K562 (cell line): ENCODE data around the gene SHANK1. TPM values are rescaled to one million over a fixed set of nuclear protein-coding genes. Genes with fewer than 3 reads are reported as not detected.

ENCODE experiments used
- ATAC-seq: fragments of 200-7000 bp; cut with Tn5 transposase; 3 replicates; pipeline ENCODE4 v1.9.1; 2020; ENCODE audit warnings: moderate library complexity
- BruUV-seq: library from RNA; stranded (reverse); fragments of 400-500 nt; replicated peaks from 2 replicates; lab custom pipeline; 2021; lab: Mats Ljungman, UMichigan
- CTCF ChIA-PET: fragments of 300-600 bp; formaldehyde crosslinking; extraction: SDS; loops from one replicate; lab custom pipeline; 2021; ENCODE audit warnings: low intra/inter-chr PET ratio; lab: Yijun Ruan, JAX
- POLR2A ChIA-PET: fragments of 300-600, 350-650 bp; sonication (Branson Sonifier 250); formaldehyde crosslinking; extraction: SDS; loops from one replicate; lab custom pipeline; 2021; ENCODE audit warnings: antibody characterized with exemption, inconsistent platforms; lab: Yijun Ruan, JAX
- DNase-seq, 4 experiments: peaks; one replicate each; pipeline versions ENCODE4 v3.0.0 to v3.0.0-alpha.2; 2011 to 2018; ENCODE audit warnings: low spot score in 3 of 4, mixed read lengths in 3 of 4; ENCODE audit errors: extremely low read depth in 1 of 4
- FAIRE-seq: peaks from 2 replicates; lab custom pipeline; 2011; peaks lifted over from hg19 to GRCh38; lab: Jason Lieb, UNC
- H2AFZ ChIP-seq: 2 replicates; pipeline ENCODE4 v1.6.0; 2011; ENCODE audit warnings: low read depth, low read length, control low read depth, inconsistent platforms
- H3K27ac ChIP-seq: fragments of 200-600 bp; 3 replicates; pipeline ENCODE4 v1.8.0; 2011; ENCODE audit warnings: low read depth, mild to moderate bottlenecking, control low read depth, inconsistent platforms, low read length, moderate library complexity, mixed read lengths; ENCODE audit errors: extremely low read depth
- H3K27me3 ChIP-seq, 2 experiments: fragments of 300-600 bp in 1 of 2; 2 replicates in 1 of 2; 3 replicates in 1 of 2; pipeline versions ENCODE4 v1.6.0 to v1.8.0; 2011; ENCODE audit warnings: inconsistent platforms in 2 of 2, low read length in 2 of 2, mild to moderate bottlenecking in 1 of 2, mixed read lengths in 1 of 2, moderate library complexity in 1 of 2; ENCODE audit not compliant: control insufficient read depth in 2 of 2, insufficient read depth in 2 of 2
- H3K36me3 ChIP-seq: fragments of 300-600 bp; 3 replicates; pipeline ENCODE4 v1.8.0; 2011; ENCODE audit warnings: mild to moderate bottlenecking, low read length, inconsistent platforms; ENCODE audit not compliant: control insufficient read depth, insufficient read depth
- H3K4me1 ChIP-seq, 2 experiments: fragments of 200-600 bp in 1 of 2; replicated peaks in 1 of 2; 2 replicates in 1 of 2; 3 replicates in 1 of 2; pipeline versions ENCODE4 v1.5.1 to v1.8.0; 2011; ENCODE audit warnings: inconsistent platforms in 2 of 2, low read length in 2 of 2, mild to moderate bottlenecking in 1 of 2, mixed read lengths in 1 of 2, moderate library complexity in 1 of 2; ENCODE audit not compliant: control insufficient read depth in 2 of 2, insufficient read depth in 2 of 2
- H3K4me2 ChIP-seq: 2 replicates; pipeline ENCODE4 v1.6.1; 2011; ENCODE audit warnings: low read length, control low read depth, inconsistent platforms, mixed read lengths; ENCODE audit not compliant: insufficient read depth
- H3K4me3 ChIP-seq: fragments of 200-600 bp; sonication (generic), shearing (Covaris generic); 2 replicates; pipeline ENCODE4 v1.5.1; 2016; ENCODE audit warnings: control low read depth, inconsistent platforms
- H3K79me2 ChIP-seq: fragments of 200-600 bp; 3 replicates; pipeline ENCODE4 v1.8.0; 2011; ENCODE audit warnings: low read length, inconsistent platforms; ENCODE audit not compliant: control insufficient read depth, insufficient read depth
- H3K9ac ChIP-seq, 2 experiments: 2 replicates each; pipeline versions ENCODE4 v1.6.0 to v1.6.1; 2011; ENCODE audit warnings: low read depth in 2 of 2, low read length in 2 of 2, control low read depth in 1 of 2, inconsistent platforms in 1 of 2, mild to moderate bottlenecking in 1 of 2, mixed read lengths in 1 of 2; ENCODE audit not compliant: insufficient read depth in 1 of 2
- H3K9me1 ChIP-seq: one replicate; pipeline ENCODE4 v1.6.0; 2011; ENCODE audit warnings: inconsistent platforms, mild to moderate bottlenecking, low read length, moderate library complexity; ENCODE audit not compliant: control insufficient read depth, insufficient read depth
- H3K9me3 ChIP-seq: replicated peaks from 2 replicates; pipeline ENCODE4 v1.5.1; 2011; ENCODE audit warnings: low read depth, low read length, inconsistent platforms; ENCODE audit not compliant: control insufficient read depth, insufficient read depth
- H4K20me1 ChIP-seq: replicated peaks from 2 replicates; pipeline ENCODE4 v1.6.1; 2011; ENCODE audit warnings: low read length, inconsistent platforms, mixed read lengths; ENCODE audit not compliant: control insufficient read depth, insufficient read depth
- ARNT ChIP-seq, 2 experiments: fragments of 450-650 bp; IDR thresholded peaks; 2 replicates each; pipeline ENCODE4 v1.6.1; 2016; ENCODE audit warnings: mild to moderate bottlenecking in 1 of 2
- CSDE1 ChIP-seq, 2 experiments: fragments of 450-650 bp; IDR thresholded peaks; 2 replicates each; pipeline ENCODE4 v1.6.1; 2016; ENCODE audit warnings: mild to moderate bottlenecking in 1 of 2
- ELF1 ChIP-seq: fragments of 200-800 bp; sonication (Bioruptor generic); IDR thresholded peaks from 2 replicates; pipeline ENCODE4 v1.6.1; 2016; ENCODE audit warnings: missing genetic modification characterization, missing compliant biosample characterization
- FOXK2 ChIP-seq, 2 experiments: fragments of 450-650 bp; IDR thresholded peaks in 1 of 2; conservative IDR thresholded peaks in 1 of 2; 2 replicates each; pipeline ENCODE4 v1.6.1; 2016; ENCODE audit warnings: low read depth in 2 of 2, mild to moderate bottlenecking in 1 of 2
- IRF2 ChIP-seq: sonication (generic); formaldehyde crosslinking; IDR thresholded peaks from 2 replicates; pipeline ENCODE4 v1.8.1; 2022; ENCODE audit warnings: mild to moderate bottlenecking, missing genetic modification reagents
- NR2F6 ChIP-seq: fragments of 450-650 bp; formaldehyde crosslinking; IDR thresholded peaks from 2 replicates; pipeline ENCODE4 v1.4.0; 2020; ENCODE audit warnings: mild to moderate bottlenecking
- RCOR1 ChIP-seq, 2 experiments: IDR thresholded peaks; 2 replicates each; pipeline ENCODE4 v1.6.1; 2012; ENCODE audit warnings: low read depth in 2 of 2, low read length in 2 of 2, borderline replicate concordance in 1 of 2, improper control_type of control experiment in 1 of 2
- RFX1 ChIP-seq: fragments of 450-650 bp; IDR thresholded peaks from 2 replicates; pipeline ENCODE4 v1.6.1; 2016; ENCODE audit warnings: mild to moderate bottlenecking, moderate library complexity
- RFX5 ChIP-seq: IDR thresholded peaks from 2 replicates; pipeline ENCODE4 v1.6.1; 2011; ENCODE audit warnings: low read depth, mild to moderate bottlenecking, improper control_type of control experiment, low read length
- RFX7 ChIP-seq: fragments of 250-450 bp; sonication (Bioruptor Pico); IDR thresholded peaks from 2 replicates; pipeline ENCODE4 v1.5.1; 2021; ENCODE audit warnings: mild to moderate bottlenecking
- SAP30 ChIP-seq: fragments of 200-600 bp; sonication (generic); IDR thresholded peaks from 2 replicates; pipeline ENCODE4 v1.6.1; 2012; ENCODE audit warnings: borderline replicate concordance, low read depth, mild to moderate bottlenecking, moderate library complexity, low read length, control low read depth, inconsistent platforms; ENCODE audit not compliant: insufficient read depth, poor library complexity, severe bottlenecking
- ZNF408 ChIP-seq: fragments of 250-450 bp; sonication (Bioruptor Pico); IDR thresholded peaks from 2 replicates; pipeline ENCODE4 v1.4.0; 2020; ENCODE audit warnings: low read depth, mild to moderate bottlenecking, moderate library complexity
- ZNF695 ChIP-seq: fragments of 450-650 bp; formaldehyde crosslinking; IDR thresholded peaks from 2 replicates; pipeline ENCODE4 v1.4.0; 2020; ENCODE audit warnings: mild to moderate bottlenecking, moderate library complexity
- WGBS: fragments of 100-300 bp; shearing (Covaris generic); methylation state at CpG from one replicate; pipeline ENCODE4 v1.1.6; 2016; ENCODE audit warnings: low coverage, mixed read lengths; ENCODE audit not compliant: insufficient coverage; ENCODE audit errors: missing lambda C conversion rate; 5-methylcytosine and 5-hydroxymethylcytosine counted together
- in situ Hi-C: fragments of 300-500 bp; cut with MboI; formaldehyde crosslinking; loops from 4 replicates; pipeline ENCODE4 v1.15.0; 2018; ENCODE audit warnings: inconsistent platforms, mixed read lengths
- intact Hi-C: fragments of 100-400 bp; cut with micrococcal nuclease; formaldehyde crosslinking; loops from 2 replicates; pipeline ENCODE4 v1.14.2; 2022
- polyA plus RNA-seq, 8 experiments: library from polyadenylated mRNA; depleted of rRNA in 4 of 8; stranded (reverse) in 5 of 8; unstranded in 3 of 8; fragments of >200 nt; fragmentation: Nextera tagmentation in 2 of 8; fragmentation: Illumina TruSeq in 1 of 8; extraction: Ambion mirVana in 2 of 8; extraction: Trizol in 1 of 8; gene quantifications; 2 replicates each; pipeline versions ENCODE4 v1.2.1 to v1.2.3, GENCODE V29; 2011 to 2014; ENCODE audit warnings: inconsistent platforms in 1 of 8, missing spikeins in 1 of 8
- total RNA-seq, 7 experiments: library from RNA; depleted of rRNA in 6 of 7; stranded (reverse); fragments of >200 nt in 6 of 7; fragmentation: Illumina TruSeq in 2 of 7; extraction: Trizol in 2 of 7; gene quantifications; 2 replicates each; pipeline versions ENCODE4 v1.2.1 to v1.2.3, GENCODE V29; 2011 to 2021; ENCODE audit warnings: low replicate concordance in 1 of 7
- TF ChIP-seq, protein P1 (sequence below): fragments of 250-450 bp; sonication (Bioruptor Pico); IDR thresholded peaks from 2 replicates; pipeline ENCODE4 v1.6.1; 2021; ENCODE audit warnings: mild to moderate bottlenecking

Gene SHANK1
- total and polyA plus RNA-seq, 9 of the 15 experiments (the other 6 are each of a cell fraction or from before 2014, with no cell fraction given): 0.33 to 1.3 (median 0.55) TPM; not detected in 2

DNA sequence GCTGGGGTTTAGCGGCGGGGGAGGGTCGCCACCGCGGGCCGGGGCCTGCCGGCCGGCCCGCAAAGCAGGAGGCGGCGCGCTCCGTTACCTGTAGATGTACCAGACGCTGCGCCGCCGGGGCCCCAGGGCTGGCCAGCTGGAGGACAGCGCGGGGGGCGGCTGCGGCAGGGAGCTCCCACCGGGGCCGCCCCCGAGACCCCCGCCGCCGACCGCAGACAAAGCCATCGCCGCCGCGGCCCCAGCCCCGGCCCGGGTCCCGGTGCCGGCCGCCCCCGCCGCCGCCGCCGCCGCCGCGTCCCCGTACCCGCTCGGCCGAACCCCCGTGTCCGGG lies 24.8 kb downstream of the SHANK1 start (continued):
- TF ChIP-seq RFX5: no peak
- no peak for TF ChIP-seq FOXK2 (conservative IDR thresholded peaks at IDR 0.05 in 1 of 2, IDR thresholded peaks at IDR 0.05 in 1 of 2; ENCODE audit: low read depth in 2 of 2)
- TF ChIP-seq ELF1 (tag): no peak
- no peak for TF ChIP-seq SAP30
- no peak for TF ChIP-seq ZNF695
- TF ChIP-seq, protein P1, sequence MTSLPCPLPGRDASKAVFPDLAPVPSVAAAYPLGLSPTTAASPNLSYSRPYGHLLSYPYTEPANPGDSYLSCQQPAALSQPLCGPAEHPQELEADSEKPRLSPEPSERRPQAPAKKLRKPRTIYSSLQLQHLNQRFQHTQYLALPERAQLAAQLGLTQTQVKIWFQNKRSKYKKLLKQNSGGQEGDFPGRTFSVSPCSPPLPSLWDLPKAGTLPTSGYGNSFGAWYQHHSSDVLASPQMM (CRISPR knock-in tag): no peak
- TF ChIP-seq, all 486 proteins: peak for 0

DNA sequence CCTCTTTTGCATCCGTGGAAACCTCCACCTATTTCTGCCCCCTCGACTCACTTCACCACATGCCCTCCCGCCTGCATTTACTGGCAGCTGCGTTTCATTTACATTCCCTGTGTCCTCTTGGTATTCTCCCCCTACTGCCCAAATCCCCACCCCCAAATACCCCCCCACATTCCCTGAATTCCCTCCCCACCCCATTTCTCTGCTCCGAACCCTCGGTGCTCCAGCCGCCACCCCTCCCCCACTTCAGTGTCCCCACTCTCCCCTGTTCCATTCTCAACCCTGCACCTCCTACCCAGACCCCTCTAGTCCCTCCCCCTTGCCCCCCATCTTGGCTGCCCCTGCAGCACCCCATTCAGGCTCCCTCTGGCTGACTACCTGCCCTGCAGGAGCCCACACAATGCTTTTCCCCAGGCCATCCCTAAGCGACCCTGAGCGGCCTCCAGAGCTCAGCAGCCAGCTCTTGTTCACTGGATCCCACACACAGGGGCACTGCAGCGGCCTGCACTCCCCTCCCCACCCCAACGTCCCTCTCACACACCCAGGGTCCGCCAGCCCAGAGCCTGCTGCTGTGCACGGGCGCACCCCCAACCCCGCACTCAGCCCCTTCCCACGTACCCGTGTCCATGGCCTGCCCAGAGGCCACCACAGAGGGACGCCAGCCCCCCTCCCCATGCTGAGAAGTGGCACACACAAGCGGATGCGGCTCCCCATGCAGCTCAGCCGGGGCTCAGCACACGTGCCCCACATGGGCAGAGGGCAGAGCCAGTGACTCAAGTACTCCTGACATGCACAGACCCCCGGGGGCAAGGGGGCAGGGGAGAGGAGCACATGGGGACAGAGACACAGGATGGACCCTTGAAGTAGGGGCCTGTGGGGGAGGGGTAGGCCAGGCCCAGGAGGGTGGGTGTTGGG lies 26.3 kb downstream of the SHANK1 start:
- no peaks in the 10 kb centered on the region for H3K9me3 ChIP-seq
- ATAC-seq: no peak
- H3K36me3 ChIP-seq: no peaks in the 10 kb centered on the region
- DNase-seq: no peak
- H3K4me2 ChIP-seq: no peak overlapping the region
- ChIA-PET POLR2A (no interaction called here), CTCF (no interaction called here)
- no peak for TF ChIP-seq ZNF408 (CRISPR knock-in tag)
- no peak for TF ChIP-seq RFX7 (CRISPR knock-in tag)
- 0 out of 2 replicates have a peak, but pooled peaks have one; percentile 23 for TF ChIP-seq IRF2 (CRISPR knock-in tag)
- no peak for TF ChIP-seq RCOR1 (IDR thresholded peaks at IDR 0.05; ENCODE audit: borderline replicate concordance in 1 of 2, low read depth in 2 of 2, low read length in 2 of 2)
- no peak for TF ChIP-seq NR2F6 (CRISPR knock-in tag)
- no peak for TF ChIP-seq RFX1
- no peak for TF ChIP-seq CSDE1 (IDR thresholded peaks at IDR 0.05)
- TF ChIP-seq ARNT (IDR thresholded peaks at IDR 0.05): no peak
- intact Hi-C loops (no loop called here), in situ Hi-C loops (no loop called here)
- no peak overlapping the region for H3K27ac ChIP-seq
- WGBS: 3% methylated on average over 16 of the region's 23 CpGs
- no TSS peak for BruUV-seq
- no peak overlapping the region for H2AFZ ChIP-seq
- peaks cover 0 to 24% of the 10 kb centered on the region in 2 experiments; a peak in 2 of 5 replicates for H3K4me1 ChIP-seq
- no peak overlapping the region for H3K9ac ChIP-seq
- no peaks in the 10 kb centered on the region for H3K9me1 ChIP-seq
- H3K79me2 ChIP-seq: no peaks in the 10 kb centered on the region
- H3K4me3 ChIP-seq: no peak overlapping the region
- FAIRE-seq: no peak
- peaks cover 16% of the 10 kb centered on the region for H4K20me1 ChIP-seq
- peaks cover 8 to 48% of the 10 kb centered on the region in 2 experiments; a peak in 4 of 5 replicates for H3K27me3 ChIP-seq
